ENCODE data around the gene KCNIP3. TPM values are rescaled to one million over a fixed set of nuclear protein-coding genes. Genes with fewer than 3 reads are reported as not detected.

Gene KCNIP3
- total RNA-seq, 1 experiment from 2014 or later: 4.5 TPM

- Histone ChIP-seq H4K20me1 (ENCODE audit: insufficient read depth) (no peaks in the 10 kb centered on the region), H3K4me1 (replicated peaks; ENCODE audit: insufficient read depth) (peaks cover 7% of the 10 kb centered on the region; the same call in 1 of the 2 replicates), H3K79me2 (ENCODE audit: low read depth) (no peaks in the 10 kb centered on the region), H3K4me3 (no peak overlapping the region), H2AFZ (no peak overlapping the region), H3K27me3 (ENCODE audit: insufficient read depth, low read depth) (no peaks in the 10 kb centered on the region), H3K36me3 (ENCODE audit: low read depth) (no peaks in the 10 kb centered on the region), H3K27ac (no peak overlapping the region), H3K9me2 (ENCODE audit: insufficient read depth) (no peaks in the 10 kb centered on the region), H3F3A (ENCODE audit: insufficient read depth, low read depth) (no peaks in the 10 kb centered on the region), H3K4me2 (no peak overlapping the region), H3K9me3 (ENCODE audit: insufficient read depth, low read depth) (no peaks in the 10 kb centered on the region)
- no peak for DNase-seq
- CTCF ChIA-PET: no interaction called here
- POLR2A ChIA-PET (ENCODE audit: unreplicated experiment): no interaction called here
- no peak for TF ChIP-seq CTCF (conservative IDR thresholded peaks at IDR 0.05)
- TF ChIP-seq EZH2 (IDR thresholded peaks at IDR 0.05; ENCODE audit: low read depth): no peak
- no TSS peak for BruUV-seq (replicated peaks)
- intact Hi-C loops (cut with micrococcal nuclease; ENCODE audit: unreplicated experiment): no loop called here
Measured at GRCh38 chr2:95264624-95265023, 32.5 kb upstream of the KCNIP3 start.

GRCh38 chr2:95265182-95265581, 32.0 kb upstream of the KCNIP3 start:
- ChIA-PET CTCF (no interaction called here), POLR2A (ENCODE audit: unreplicated experiment) (no interaction called here)
- intact Hi-C loops (cut with micrococcal nuclease; ENCODE audit: unreplicated experiment): no loop called here
- Histone ChIP-seq H3K4me2 (no peak overlapping the region), H3K9me2 (ENCODE audit: insufficient read depth) (no peaks in the 10 kb centered on the region), H3K9me3 (ENCODE audit: insufficient read depth, low read depth) (no peaks in the 10 kb centered on the region), H2AFZ (no peak overlapping the region), H3K4me3 (no peak overlapping the region), H3K27me3 (ENCODE audit: insufficient read depth, low read depth) (no peaks in the 10 kb centered on the region), H3K36me3 (ENCODE audit: low read depth) (no peaks in the 10 kb centered on the region), H3K4me1 (replicated peaks; ENCODE audit: insufficient read depth) (peaks cover 6% of the 10 kb centered on the region; the same call in 1 of the 2 replicates), H3K27ac (no peak overlapping the region), H3F3A (ENCODE audit: insufficient read depth, low read depth) (no peaks in the 10 kb centered on the region), H3K79me2 (ENCODE audit: low read depth) (no peaks in the 10 kb centered on the region), H4K20me1 (ENCODE audit: insufficient read depth) (no peaks in the 10 kb centered on the region)
- DNase-seq: no peak
- TF ChIP-seq CTCF (conservative IDR thresholded peaks at IDR 0.05) (no peak), EZH2 (IDR thresholded peaks at IDR 0.05; ENCODE audit: low read depth) (no peak)
- no TSS peak for BruUV-seq (replicated peaks)

- Histone ChIP-seq H3K27ac (no peak overlapping the region), H3K79me2 (ENCODE audit: low read depth) (no peaks in the 10 kb centered on the region), H3K4me1 (replicated peaks; ENCODE audit: insufficient read depth) (no peaks in the 10 kb centered on the region), H3F3A (ENCODE audit: insufficient read depth, low read depth) (no peaks in the 10 kb centered on the region), H2AFZ (no peak overlapping the region), H3K36me3 (ENCODE audit: low read depth) (no peaks in the 10 kb centered on the region), H3K4me3 (no peak overlapping the region), H3K27me3 (ENCODE audit: insufficient read depth, low read depth) (no peaks in the 10 kb centered on the region), H3K9me3 (ENCODE audit: insufficient read depth, low read depth) (no peaks in the 10 kb centered on the region), H4K20me1 (ENCODE audit: insufficient read depth) (no peaks in the 10 kb centered on the region), H3K9me2 (ENCODE audit: insufficient read depth) (no peaks in the 10 kb centered on the region), H3K4me2 (no peak overlapping the region)
- DNase-seq: no peak
- POLR2A ChIA-PET (ENCODE audit: unreplicated experiment): no interaction called here
- TF ChIP-seq CTCF (conservative IDR thresholded peaks at IDR 0.05) (no peak), EZH2 (IDR thresholded peaks at IDR 0.05; ENCODE audit: low read depth) (no peak)
- no TSS peak for BruUV-seq (replicated peaks)
- intact Hi-C loops (cut with micrococcal nuclease; ENCODE audit: unreplicated experiment): no loop called here
- CTCF ChIA-PET: interaction anchor here (0.6 kb wide), 1 partner anchor 36 kb away, joined by 3 read pairs; no protein-coding TSS in a partner anchor
Measured at GRCh38 chr2:95266781-95267430, 30.2 kb upstream of the KCNIP3 start.
